Germinal center (tissue), 1 donor: ENCODE data around the gene SHISAL1.

Source experiments
- DNase-seq: peaks from one replicate; pipeline ENCODE4 v3.0.0; 2012; ENCODE audit warnings: mixed read lengths, low spot score

Gene SHISAL1

DNA sequence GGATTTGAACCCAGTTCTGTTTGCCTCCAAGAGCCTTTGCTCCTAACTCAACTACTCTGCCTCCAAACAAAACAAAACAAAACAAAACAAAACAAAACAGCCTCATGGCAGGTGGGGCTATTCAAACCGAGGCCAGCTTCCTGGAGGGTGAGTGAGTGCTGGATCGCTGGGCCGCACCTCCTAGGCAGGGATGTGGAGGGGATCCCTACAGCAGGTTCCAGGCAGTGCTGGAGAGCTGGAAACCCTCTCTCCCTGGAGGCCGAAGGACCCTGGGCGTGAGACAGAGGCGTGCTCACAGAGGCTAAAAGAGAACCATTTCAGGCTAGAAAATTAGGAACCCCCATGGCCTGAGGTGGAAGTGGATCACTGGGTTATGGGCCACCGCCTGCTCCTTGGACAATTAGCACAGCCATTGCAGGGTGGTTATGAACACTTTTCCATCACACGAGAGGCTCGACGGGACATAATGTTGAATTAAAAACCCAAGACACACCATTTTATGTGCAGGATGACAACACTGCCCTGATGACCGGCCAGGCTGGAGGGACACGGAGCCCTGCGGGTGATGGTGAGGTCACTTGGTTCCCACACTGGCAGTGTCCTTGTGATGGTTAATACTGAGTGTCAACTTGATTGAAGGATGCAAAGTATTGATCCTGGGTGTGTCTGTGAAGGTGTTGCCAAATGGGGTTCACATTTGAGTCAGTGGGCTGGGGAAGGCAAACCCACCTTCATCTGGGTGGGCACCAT is 35.2 kb downstream of the SHISAL1 start:
- no peak for DNase-seq

- no peak for DNase-seq
These were observed 35.9 kb downstream of the SHISAL1 start for GRCh38 chr22:44276706-44277356.

DNA sequence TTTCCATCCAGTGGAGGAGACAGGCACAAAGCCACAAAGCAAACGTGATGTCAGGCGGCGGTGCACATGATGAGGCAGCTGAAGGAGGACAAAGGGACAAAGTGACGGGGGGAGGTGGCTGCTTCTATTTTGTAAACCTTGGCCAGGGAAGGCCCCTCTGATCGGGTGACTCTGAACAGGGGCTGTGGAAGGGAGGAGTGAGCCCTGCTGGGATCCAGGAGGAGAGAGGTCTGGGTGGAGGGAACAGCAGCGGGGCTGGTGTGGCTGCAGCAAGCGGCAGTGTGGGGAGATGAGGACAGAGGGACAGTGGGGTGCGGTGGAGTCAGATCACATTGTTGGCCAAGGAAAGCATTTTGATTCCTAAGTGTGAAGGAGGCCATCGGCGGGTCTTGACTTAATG is 36.7 kb downstream of the SHISAL1 start:
- no peak for DNase-seq

DNA sequence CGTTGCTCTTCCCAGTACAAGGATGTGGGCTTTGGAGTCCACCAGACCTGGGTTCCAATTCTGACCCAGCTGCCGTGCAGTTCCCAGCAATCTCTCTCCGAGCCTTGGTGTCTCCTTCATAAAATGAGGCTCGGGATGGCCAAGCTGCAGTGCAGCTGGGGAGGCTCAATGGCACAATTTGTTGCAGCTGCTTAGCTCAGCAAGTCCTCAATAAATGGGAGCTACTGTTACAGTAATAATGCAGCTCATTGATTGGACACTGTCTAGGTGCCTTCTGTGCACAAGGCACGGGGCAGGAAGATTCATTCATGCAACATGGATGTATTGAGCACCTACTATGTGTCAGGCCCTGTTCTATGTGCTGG is 37.1 kb downstream of the SHISAL1 start:
- DNase-seq: no peak

DNA sequence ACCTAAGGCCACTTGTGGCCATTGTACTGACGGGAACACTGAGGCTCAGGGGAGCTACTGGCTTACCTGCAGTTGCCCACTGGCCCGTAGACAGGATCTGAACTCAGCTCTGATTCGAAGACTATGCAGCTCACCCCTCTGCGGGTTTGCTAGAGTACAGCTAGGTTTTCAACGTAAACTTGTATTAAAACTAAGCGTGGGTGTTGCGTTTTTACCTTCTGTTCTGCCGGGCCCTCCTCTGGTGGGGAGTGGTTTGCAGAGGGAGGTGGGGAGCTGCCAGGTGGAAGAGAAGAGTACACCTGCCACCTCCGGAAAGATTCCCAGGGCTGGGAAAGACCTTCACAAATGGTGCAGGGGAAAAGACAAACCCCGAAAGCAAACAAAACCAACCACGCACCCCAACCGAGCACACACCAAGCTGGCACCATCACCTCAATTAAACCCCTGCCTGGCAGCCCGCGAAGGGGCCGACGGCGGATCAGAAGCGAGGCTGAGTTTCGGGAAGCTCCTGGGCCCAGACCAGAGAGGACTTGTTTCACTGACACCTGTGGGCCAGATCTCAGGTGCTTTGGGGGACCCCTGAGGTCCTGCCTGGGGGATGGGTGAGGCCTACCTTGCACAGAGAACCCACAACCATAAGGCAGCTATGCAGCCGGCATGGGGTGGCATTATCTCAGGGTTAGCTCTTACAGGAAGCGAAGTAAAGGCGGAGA is 37.7 kb downstream of the SHISAL1 start:
- DNase-seq: no peak

GRCh38 chr22:44273175-44273574 is 39.6 kb downstream of the SHISAL1 start:
- DNase-seq: no peak

GRCh38 chr22:44272401-44272771 is 40.4 kb downstream of the SHISAL1 start:
- DNase-seq: no peak

DNA sequence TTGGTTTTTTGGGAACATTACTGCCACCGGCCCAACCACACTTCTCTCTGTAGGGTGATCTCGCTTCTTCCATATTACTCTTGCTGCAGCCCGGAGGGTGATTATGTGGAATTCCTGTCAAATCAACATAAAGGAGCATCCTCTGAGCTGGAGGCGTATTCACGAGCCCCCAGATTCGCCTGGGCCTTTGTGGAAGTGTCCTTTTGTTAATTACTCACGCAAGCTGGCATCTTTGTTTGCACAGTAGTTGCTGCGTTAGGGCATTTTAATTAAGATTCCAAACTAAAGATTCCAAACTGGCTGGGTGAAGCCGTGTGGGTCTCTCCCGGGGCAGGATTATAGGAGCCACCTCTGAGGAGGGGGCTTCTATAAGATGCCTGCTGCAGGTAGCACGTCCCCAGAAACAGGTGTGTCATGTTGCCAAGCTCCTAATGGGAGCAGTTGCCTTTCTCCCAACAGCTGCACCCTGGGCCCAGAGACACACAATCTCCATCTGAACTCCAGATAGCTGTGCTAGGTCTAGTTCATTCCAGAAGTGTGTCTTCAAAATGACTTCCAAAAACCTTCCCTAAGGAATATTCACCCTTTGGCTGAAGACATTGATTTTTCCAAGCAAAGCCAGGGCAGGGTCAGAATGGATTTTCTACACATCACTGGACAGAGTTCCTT is 40.9 kb downstream of the SHISAL1 start:
- no peak for DNase-seq

- DNase-seq: no peak
These were observed 41.7 kb downstream of the SHISAL1 start for GRCh38 chr22:44271010-44271500.

- DNase-seq: no peak
These were observed 42.2 kb downstream of the SHISAL1 start for GRCh38 chr22:44270556-44270880.

DNA sequence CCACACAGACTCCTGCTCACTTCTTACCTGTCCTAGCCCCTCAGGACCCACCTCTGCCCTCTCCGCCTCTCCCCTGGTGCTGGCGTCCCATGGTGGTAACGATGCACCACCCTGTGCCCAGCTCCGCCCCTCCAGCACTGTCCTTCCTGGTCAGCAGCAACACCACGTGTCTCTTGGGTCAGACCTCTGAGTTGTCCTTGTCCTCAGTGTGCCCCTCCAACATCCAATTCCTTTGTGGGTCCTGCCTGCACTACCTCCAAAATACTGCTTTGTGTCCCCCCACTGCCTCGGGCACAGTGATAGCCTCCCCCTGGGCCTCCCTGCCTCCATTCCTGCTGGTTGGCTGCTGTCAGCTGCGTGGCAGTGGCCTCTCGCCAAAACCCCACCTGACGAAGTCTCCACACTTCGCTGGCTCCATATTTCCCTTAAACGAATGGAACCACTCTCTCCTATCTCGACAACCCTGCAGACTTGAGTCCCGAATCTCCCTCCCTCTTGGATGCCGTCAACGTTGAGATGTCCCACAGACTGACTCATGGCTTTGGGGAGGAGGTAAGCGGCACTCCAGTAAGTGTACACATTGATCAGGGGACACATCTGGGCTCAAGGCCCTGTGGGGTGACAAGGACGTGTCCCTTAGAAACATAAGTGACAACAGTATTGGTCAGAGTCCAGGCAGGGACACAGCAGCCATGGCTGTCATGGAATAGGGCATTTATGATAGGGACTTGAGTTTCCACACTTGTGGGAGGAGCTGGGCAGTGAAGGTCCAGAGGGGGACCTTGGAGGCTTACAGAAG is 42.8 kb downstream of the SHISAL1 start:
- no peak for DNase-seq

GRCh38 chr22:44269117-44269498 is 43.6 kb downstream of the SHISAL1 start:
- DNase-seq: no peak

- no peak for DNase-seq
These were observed 44.2 kb downstream of the SHISAL1 start for GRCh38 chr22:44268431-44269116.

GRCh38 chr22:44267856-44268255 is 44.9 kb downstream of the SHISAL1 start:
- DNase-seq: no peak

DNA sequence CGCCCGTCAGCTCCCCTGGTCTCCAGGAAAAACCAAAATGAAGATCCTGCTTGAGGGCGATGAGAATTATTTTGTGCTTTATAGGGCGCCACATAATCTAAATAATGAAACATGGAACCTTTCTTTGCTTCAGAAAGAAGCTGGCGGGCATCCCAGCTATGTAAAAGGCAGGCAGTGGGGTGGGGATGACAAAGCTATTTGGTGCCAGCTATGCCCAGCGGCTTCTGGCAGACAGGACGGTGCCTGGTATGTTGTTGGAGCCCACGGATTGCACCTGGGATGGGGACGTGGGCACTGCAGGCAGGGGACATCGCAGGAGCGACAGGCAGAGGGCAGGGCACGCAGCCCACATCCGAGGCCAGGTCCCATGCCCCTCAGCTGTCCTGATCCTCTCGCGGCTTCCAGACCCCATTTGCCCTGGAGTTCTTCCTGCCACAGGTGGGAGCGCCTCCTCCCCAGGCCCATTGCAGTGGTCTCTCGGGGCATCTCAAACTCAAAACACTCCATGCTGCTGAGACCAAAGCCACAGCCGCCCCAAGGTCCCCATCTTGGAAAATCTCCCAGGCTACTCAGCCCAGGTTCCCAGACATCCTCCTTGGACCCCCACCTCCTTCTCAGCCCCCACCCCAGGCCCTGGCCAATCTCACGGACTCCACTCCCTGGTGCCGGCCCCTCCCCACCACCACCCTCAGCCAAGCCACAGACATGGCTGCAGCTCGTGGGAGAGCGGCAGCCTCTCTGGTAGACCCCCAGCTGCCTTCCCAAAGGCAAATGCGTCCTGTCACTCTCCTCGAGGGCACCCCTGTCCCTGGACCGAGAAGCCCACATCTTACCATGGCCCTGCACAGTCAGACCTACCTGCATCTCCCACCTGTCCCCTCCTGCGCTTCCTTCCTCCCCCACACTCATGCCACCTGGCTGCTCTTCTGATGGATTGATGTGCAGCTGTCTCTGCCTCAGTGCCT is 45.7 kb downstream of the SHISAL1 start:
- DNase-seq: no peak

GRCh38 chr22:44263547-44263946 is 49.2 kb downstream of the SHISAL1 start:
- DNase-seq: no peak

- no peak for DNase-seq
These were observed 50.7 kb downstream of the SHISAL1 start for GRCh38 chr22:44261861-44262595.

DNA sequence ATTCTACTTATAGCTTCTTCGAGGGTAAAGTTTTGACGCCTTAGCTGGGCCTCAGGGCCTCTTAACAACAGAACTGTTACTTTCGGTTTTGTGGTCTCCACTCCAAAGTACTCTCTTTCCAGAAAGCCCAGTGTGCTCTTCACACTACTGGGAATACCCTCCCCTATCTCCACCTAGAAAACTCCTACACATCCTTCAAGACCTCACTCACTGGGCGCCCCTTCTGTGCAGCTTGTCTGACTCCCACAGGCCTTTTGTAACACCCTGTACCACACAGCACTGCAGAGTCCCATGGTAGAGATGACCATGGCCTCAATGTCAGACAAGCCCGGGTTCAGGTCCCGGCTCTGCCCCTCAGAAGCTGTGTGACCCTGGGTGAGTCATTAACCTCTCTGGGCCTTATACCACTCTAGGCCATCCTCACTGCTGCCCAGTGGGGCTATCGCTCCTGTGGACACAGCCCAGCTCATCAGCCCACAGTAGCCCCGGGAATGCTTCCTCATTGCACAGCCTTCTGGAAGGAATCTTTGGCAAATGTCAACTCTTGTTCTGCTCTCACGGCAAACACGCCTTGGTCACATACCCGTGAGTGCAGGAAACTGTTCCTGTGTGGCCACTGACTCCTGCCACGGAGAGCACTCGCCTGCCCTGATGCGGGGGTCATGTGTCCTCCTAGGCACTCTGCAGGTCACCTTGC is 51.4 kb downstream of the SHISAL1 start:
- DNase-seq: no peak
